Left cardiac atrium (tissue), 2 donors: Measurements from ENCODE around the gene DEFB131B. TPM values are rescaled to one million over a fixed set of nuclear protein-coding genes. Genes with fewer than 3 reads are reported as not detected.

Experiments
- total RNA-seq, 2 donors: library from RNA; stranded (reverse); fragmentation: NEBNext Ultra II Directional; extraction: Animal tissue kit (Norgen Biotek cat#: 25700); gene quantifications; one replicate each; pipeline ENCODE4 v1.2.1, GENCODE V29; 2021
- donor health status: DM: no; HTN: yes; CAD: no; lungs with severe emphysema.
- donor health status: DM: yes; HTN: yes; CAD: no.

Gene DEFB131B
- total RNA-seq, 2 donors from 2014 or later = not detected

Other genes with a start within 250 kb of the DEFB131B start
- gene DEFB108B, start 45.3 kb upstream of the DEFB131B start, total RNA-seq = not detected
- 1 to 10 TPM; 3.8 to 5.5 TPM for gene XNDC1N, start 50.1 kb downstream of the DEFB131B start, total RNA-seq
- gene RNF121, start 50.6 kb downstream of the DEFB131B start, total RNA-seq = 10 to 100 TPM; 25.9 to 26.9 TPM
- 1 to 10 TPM; 4.4 to 7.3 TPM for gene IL18BP, start 120.5 kb downstream of the DEFB131B start, total RNA-seq
- 10 to 100 TPM; 73.3 to 86.7 TPM for gene NUMA1, start 202.1 kb downstream of the DEFB131B start, total RNA-seq
- 1 to 10 TPM; 3.9 to 5.0 TPM for gene LRRC51, start 202.4 kb downstream of the DEFB131B start, total RNA-seq
- 10 to 100 TPM; 76.4 to 88.0 TPM for gene LAMTOR1, start 224.8 kb downstream of the DEFB131B start, total RNA-seq
- not detected for gene TOMT, start 227.5 kb downstream of the DEFB131B start, total RNA-seq
- gene ANAPC15, start 234.2 kb downstream of the DEFB131B start, total RNA-seq = 10 to 100 TPM; 43.3 to 45.0 TPM